Embryonic facial prominence (tissue), 1 donor: ENCODE measurements around the gene WNT5A.

Experiments used
- DNase-seq: peaks from one replicate; pipeline ENCODE4 v3.0.0-alpha.2; 2016; ENCODE audit errors: extremely low spot score

The WNT5A gene

DNA sequence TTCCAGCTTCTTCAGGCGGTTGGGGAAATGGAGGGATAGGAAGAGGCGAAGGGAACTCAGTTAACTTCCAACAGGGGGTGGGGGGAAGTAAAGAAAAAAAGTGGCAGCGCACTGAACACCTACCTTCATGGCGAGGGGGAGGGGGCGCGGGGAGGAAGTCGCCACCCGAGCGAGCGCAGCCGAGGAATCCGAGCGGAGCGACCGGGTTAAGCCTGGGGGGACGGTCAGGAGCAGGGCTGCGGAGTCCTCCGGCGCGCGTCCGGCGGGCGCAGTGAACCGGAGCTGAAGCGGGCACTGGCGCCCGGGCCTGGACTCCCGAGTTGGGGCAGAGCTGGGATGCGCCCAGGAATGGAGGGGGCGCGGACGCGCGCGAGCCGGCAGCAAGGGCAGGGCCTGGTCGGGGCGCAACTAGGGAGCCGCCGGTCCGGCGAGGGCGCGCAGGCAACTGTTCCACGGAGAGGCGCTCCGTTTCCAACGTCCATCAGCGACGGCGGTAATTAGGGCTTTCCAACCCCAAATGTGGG lies at the start of gene WNT5A:
Gene WNT5A (minus strand): TSS at position 450 of the 524 bp plus-strand sequence. CDS start 321 bp downstream, at position 129.
- DNase-seq, result no peak

DNA sequence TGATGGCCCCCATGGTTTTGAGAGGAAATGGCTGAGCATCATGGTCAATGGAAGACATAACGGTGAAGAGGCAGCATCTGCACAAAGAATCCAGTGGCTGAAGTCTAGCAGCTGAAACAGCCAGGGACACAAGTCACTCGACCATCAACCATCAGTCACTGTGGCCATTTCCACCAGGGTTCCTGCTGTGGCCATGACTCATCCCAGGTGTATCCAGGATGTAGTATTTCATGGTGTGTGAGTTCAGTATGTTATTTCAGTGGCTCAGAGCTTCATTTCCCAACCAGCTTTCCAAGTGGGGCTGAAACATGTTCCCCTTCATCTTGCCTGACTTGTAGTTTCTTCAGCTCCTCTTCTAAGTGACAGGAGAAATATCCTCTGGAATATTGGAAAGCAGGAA lies 47.8 kb upstream of the WNT5A start:
- DNase-seq, result no peak

DNA sequence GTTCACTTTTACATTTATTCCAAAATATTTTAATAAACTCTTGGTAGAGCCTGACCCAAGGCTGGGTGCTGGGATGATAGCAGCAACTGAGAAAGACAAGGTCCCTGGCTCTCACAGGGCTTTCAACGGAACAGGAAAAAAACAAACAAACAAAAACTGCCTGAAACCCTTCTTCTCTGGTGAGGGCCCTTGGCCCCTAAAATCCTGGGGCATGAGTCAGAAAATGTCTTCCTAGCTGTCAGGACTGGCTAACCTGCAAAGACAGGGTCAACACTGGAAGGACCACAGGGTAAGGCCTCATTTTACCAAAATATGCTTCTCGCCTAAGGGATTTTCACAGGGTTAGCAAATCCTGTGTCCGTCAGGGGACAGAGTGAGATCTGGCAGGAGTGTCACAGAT lies 45.7 kb upstream of the WNT5A start:
- DNase-seq, result no peak

DNA sequence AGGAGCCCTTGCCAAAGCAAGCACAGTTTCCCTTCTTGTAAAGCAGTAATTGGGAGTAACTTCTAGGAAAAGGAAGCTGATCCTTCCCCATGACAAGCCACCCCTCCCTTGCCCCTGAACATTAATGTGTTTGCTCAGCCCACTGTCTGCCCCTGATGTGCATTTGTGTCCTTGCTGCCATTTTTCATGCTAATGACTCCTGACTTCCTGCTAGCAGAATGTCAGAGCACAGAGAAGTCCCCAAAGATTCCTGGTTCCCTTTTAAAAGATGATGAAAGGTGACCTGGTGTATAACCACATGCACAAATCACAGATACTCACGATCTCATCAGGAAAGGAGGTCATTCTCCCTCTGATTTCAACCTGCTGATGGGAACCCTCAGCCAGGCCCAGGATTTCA lies 44.2 kb upstream of the WNT5A start:
- no peak for DNase-seq

DNA sequence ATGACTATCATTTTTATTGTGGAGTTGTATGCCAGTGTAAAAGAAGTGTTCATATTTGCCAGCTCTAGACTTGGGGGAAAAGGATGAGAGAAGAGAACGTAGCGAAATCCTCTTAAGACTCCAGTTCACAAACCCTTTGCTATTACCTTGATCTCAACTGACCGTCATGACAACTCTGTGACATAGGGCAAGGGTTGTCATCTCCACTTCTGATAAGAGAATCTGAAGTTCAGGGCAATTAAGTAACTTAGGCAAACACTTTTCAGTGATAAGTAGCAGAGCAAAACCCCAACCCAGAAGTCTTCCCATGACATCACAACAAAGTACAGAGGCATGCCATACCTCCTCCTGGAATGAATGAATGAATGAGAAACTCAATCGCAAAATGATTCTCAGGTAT lies 40.3 kb upstream of the WNT5A start:
- DNase-seq, result no peak

DNA sequence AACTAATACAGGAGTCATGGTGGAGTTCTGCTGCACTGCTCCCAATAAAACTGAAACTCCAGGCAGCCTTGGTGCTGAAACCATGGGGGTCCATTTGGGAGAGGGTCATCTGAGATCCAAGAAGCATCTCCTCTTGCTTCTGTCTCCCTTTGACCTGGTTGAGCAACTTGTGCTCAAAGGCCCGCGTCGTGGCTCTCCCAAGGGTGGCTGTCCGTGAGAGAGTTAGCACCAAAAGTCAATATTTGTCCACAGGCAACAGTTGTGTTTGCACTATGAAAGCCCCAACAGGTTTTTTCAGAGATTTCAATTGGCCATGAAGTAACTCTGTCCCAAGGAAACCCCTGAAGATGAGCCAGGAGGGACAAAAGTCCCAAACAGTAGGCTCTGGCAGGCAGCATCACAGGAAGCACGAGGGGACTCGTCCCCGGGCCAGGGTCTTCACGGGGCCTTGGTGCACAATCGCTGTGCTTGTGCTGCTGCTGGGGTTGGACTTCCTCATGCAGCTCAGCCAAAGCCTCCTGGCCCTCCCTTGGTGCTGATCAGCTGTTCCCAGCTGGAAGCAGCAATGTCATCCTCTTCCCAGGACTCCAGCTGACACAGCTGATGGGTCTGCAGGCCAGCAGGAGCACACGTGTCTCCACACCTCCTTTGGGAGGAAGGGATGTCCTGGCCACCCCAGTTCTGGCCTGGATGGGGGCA lies 39.4 kb upstream of the WNT5A start:
- no peak for DNase-seq

DNA sequence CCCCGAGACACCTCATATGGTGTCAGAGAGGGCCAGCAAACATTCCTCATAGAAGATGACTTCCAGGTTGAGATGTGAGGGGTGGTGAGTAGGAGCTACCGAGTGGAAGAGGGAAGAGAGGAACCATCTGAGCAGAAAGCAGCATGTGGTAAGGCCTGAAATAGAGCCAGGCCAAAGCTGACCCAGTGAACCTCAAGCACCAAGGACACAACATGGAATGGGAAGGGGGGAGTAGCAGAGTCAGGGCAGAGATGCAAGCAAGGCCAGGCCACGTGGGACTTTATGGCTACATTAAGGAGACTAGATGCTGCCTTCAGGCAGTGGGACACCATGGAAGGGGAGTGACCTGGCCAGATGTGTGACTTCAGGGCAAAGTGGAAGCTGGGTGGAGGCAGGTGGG lies 38.3 kb upstream of the WNT5A start:
- no peak for DNase-seq

DNA sequence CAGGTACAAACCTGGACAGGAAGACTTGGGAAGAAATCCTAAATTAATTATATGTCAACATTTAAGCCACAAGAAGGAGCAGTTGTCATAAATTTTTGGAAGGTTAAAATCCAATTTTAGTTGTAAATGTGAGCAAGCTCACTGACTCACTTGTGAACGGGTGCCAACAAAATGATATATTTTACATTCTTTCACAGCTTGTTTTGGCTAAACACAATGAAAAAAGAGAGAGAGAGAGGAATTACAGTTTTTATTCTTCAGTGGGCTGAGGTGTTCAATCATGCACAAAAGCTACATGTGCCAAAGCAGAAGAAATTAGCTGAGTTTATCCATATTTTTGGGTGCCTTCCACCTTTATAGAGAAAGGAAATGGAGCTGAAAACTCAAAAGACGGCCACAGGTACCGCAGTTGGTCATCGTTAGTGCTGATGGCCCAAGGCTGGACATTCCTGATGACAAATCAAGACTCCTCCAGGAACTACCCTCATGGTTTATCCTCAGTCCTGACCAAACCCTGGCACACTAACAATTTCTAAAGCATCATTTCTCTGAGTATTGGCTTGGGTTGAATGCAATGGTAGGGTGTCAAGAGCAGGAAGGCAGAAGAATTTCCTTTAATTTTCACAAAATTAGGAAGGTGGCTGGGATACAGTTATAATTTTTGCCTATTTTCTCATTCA lies 37.6 kb upstream of the WNT5A start:
- no peak for DNase-seq

DNA sequence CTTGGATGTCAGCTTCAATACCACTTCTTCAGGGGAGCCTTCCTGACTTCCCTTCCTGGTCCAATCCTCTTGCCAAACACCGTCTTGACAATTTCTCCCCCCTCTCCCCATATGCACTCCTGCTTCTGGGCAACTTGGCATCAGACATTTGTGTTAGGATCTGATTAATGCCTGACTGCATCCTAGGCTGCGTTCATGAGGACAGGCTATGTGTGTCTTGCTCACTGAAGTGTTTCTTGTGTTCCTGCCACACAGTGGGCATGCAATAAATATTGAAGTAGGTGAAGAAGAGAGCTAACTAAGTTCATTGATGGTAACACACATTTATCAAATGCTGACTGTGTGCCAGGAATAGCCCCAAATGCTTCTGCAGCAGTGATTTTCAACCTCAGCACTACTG lies 36.4 kb upstream of the WNT5A start:
- DNase-seq, result no peak

DNA sequence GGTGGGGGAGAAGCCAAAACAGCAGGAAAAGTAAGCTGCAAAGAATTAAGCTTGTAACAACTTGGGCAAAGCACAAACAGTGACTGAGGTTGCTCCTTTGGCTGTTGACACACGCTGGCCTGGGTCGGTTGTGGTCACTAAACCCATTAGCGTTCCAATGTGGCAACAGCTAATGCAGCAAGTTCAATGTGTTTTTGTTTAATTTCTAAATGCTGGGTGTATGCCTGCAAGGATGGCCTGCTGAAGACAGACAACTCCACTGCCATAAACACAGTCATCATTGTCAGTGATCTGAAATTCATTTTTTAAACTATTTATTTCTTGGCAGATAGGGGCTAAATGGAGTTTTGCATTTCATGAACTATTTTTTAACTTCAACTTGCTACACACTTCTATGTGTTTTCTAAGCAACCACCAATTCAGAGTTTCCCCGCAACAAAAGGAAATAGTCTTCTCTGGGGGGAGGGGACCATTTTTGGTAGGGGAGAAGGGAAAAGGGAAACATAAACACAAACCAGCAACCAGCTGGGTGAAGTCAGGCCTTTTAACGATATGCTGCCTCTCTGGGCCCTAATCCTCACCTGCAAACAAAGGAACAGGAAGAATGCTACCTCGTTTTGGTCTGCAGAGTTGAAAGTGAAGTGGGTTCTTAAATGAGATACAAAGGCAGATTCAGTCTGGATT lies 34.8 kb upstream of the WNT5A start:
- no peak for DNase-seq

DNA sequence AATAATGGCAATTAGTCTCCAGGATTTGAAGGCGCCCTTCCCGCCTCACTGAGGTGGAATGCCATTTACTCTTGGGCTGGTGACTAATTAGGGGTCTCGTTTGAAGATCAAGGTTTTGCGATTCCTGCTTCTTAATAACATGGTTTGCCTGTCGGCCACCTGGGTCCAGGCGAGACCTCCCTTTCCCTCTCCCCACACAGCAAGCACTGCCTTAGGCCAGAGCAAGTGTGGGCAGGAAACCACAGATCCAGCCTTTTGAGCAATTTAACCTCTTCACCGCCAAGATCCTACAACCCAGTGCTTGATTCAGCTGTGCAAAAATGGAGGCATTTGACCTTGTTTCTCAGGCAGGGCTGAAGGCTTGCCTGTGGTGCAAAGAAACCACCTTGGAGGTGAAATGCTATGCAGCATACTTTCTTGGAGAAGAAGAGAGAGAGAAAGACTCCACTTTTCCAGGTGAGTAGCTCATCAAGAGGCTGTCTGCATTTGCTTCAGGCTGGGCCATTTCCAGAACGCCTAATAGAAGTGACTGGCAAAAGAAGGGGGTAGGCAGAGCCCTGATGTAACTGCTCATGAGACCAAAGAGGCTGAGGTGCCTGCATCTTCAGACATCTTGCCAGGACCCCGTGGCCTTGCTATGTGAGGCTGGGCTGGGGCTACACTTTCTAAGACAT lies 34.1 kb upstream of the WNT5A start:
- no peak for DNase-seq

DNA sequence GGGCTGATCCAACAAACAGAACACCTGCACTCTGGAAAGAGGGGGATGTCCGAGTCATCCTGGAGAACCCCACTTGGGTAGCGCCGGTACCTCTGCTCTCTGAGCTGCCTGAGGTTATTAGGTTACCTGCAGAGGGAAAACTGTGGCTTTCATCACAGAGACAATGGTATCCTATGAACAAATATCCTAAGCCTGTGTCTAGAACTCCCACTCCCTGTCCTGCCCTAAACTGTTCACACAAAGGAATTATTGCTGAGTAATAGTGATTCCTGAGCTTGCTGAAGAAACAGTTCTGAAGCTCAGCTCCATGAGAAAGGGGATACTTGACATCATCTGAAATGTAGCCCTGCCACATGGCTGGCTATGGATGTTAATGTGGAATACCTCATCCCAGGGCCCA lies 31.9 kb upstream of the WNT5A start:
- DNase-seq, result no peak

DNA sequence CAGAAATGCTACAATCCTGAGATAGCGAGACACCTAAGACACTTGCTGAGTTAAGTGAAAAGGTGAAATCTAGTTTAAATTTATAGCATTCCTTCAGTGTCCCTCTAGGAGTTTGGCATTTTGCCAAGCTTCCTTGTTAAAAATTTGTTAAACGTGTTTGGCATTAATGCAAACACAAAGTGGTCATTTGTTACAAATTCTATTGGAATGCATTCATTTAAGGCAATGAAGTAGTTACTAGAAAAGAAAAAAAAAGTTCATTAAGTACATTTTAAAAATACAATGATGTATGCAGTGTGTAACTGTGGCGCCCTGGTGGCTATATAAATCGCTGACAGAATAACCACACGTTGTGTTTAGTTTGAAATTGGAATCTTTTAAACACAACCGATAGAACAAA lies 31.3 kb upstream of the WNT5A start:
- no peak for DNase-seq

DNA sequence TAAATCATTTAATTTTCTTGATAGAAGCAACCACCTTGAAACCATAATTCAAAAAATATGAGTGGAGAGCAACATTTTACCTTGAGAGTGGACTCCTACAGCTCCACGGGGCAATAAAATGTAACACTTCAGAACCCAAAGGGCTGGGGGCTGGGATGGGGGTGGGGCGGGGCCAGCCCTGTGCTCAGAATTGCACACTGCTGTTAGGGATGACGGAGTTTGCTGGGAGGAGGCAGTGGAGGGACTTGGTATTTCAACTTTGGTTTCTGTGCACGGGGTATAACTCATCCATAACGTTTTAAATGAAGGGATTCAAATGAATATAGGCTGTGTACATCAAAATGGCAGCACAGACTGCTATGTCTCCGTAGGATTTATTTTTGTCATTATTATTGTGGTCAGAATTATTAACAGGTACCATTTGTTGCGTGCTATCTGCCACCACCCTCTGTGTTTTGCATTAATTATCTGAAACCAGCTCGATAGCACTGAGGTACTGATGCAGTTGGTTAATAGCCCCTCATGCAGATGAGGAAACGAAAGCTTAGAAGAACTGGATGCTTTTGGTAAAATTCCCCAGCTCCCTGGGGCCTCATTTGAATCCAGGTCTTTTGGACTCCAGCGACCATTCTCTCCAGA lies 29.4 kb upstream of the WNT5A start:
- no peak for DNase-seq

DNA sequence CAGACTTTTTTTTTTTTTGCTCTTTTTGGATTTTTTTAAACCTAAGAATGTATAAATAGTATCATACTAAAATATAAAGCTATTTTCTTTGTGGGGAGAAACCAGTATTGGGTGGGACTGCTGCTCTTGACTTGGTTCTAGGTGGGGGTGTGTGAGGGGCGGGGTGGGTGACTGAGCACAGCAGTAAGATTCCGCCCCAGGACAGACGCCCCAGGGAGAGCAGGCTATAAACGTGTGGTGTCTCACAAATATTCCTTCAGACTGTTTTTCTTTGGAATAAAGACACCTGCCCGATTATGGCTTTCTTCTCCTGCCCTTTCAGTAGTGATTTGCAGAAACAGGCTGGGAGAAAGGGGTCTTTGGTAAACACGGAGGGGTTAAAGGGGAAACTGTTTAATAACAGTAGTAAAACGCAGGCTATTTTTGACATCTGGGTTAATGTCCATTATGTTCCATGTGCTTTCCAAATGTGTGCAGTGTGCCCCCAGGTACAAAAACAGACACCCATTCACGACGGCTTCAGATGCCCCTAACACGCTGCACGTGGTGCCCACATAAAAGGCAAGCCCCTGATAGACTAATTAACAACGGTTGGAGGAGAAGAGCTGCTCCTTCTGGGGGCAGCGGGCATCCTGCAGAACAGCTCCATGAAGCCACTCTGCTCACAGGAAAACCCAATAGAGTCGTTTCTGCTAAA lies 28.6 kb upstream of the WNT5A start:
- DNase-seq, result no peak

DNA sequence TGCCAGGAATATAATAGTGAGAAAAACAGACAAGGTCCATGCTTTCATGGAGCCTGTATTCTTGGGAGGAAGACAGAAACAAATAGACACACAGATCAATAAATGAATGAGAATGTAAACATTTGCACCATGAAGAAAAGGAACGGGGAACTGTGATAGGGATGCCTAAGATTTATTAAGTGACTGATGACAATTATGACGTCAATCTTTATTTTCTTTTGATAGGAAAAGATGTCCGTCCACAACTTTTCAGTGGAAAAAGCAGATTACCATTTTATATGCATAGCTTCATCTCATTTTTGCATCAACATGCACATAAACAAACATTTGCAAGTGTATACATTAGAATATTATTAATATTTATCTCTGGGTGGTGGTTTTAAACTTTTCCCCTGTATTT lies 27.9 kb upstream of the WNT5A start:
- no peak for DNase-seq

DNA sequence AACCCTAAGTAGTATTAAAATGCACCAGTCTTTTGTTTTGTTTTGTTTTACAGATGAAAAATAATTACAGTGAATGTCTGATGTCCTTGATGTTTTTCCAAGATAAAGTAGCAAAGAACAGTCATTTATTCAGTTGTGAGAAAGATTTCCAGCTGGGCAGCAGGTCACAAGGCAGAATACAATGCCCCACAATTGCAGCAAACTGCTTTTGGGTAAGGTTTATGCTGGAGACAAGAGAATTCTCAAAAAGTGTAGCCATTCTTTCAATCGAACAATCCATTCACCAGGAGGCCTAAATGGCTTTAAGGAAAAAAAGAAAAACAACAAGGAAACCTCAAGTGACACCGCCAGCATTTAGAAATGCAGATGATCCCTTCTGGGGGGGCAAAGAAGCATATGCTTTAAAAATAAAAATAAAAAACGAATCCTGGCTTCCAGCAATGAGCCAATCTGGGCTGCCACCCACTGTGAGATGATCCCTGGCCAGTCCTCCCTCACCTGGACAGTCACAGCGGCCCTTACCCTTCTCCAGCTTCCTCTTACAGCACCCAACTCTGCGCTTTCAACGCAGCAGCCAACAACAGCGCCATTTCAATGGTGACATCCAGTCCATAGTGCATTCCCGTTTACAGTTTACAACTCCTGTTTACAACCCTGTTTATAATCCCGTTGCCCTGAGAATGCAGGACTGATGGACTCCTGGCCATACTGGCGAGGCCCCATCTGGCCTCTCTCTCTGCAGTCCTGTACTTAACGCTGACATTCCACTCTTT lies 25.7 kb upstream of the WNT5A start:
- DNase-seq, result no peak

DNA sequence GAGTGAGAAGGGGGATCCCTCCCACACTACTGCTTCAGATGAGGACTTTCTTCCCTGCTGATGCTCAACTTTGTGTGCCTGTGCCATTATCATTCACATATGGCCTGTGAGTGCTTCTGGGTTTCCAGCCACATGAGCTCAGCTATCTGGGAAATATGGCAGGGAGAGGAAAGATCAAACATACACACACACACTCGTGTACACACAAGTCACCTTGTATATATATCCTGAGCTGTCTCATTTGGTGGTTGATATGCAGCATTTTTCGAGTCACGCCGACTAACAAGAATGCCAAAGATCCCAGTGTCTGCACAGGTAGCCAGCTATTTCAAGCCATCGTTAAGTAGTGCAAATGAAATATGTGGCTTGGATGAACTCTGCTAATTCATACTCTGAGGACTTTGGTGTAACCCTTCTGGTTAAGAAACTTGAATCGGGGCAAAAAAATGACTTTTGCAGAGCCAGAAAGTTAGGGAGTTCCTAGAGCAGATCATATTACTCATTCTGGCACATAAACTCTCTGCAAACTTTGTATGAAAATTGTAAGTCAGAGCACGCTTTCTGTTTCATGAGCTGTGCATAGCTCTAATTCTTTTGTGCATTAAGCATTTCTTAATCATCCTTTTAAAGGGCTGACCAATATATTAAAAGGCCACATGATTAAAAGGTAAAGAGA lies 24.9 kb upstream of the WNT5A start:
- peak; percentile 59 for DNase-seq

DNA sequence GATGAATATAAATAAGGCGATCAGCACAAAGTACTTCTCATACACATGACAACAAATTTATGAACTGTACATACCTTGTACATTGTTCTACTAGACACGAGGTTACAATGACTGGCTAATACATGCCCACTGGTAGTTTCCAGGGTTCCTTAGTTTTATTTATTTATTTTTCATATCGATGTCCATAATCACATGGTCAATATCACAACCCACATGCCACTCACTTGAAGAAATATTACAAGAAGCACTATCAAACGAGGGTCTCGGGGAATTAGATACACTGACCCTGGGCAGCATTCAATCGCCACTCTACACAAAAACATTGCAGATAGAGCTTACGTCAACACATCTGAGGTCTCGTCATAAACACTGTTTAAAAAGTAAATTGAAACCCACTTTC lies 21.2 kb upstream of the WNT5A start:
- no peak for DNase-seq

DNA sequence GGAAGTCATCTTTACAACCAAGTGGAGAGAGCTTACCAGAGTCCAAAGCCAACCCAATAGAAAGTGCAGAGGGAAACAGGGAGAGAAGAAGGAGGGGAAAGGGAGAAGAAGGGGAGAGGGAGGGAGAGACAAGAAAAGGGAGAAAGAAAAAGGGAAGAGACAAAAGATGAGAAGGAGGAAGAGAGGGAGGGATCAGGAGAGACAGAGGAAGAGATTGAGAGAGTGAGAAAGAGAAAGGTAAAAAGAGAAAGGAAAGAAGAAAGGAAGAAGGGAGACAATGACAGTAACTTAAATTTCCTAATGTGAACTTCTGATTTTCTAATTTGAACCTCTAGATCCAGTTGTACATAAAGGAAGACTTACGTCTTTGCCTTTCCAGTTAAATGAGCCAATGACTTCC lies 20.7 kb upstream of the WNT5A start:
- no peak for DNase-seq
